CD4-positive, alpha-beta T cell (primary cell): ENCODE measurements around the gene MYOF. TPM values are rescaled to one million over a fixed set of nuclear protein-coding genes. Genes with fewer than 3 reads are reported as not detected.
A peak's percentile ranks its signal among the peaks of the same experiment; 100 is the strongest.

Source experiments
- ATAC-seq: fragments of 200-7000 bp; cut with Tn5 transposase; one replicate; pipeline ENCODE4 v1.10.0; 2022; ENCODE audit warnings: mild to moderate bottlenecking; ENCODE audit not compliant: poor library complexity
- CTCF ChIA-PET: fragments of 350-600 bp; sonication (Branson Sonifier 250); formaldehyde crosslinking; loops from one replicate; lab custom pipeline; 2021; ENCODE audit warnings: antibody characterized with exemption, inconsistent platforms; lab: Charles Lee
- POLR2A ChIA-PET: fragments of 350-600 bp; sonication (Branson Sonifier 250); formaldehyde crosslinking; loops from one replicate; lab custom pipeline; 2021; ENCODE audit warnings: antibody characterized with exemption, inconsistent platforms; lab: Charles Lee
- DNase-seq, 14 experiments: peaks; one replicate each; pipeline ENCODE4 v3.0.0-alpha.2; 2013 to 2020; ENCODE audit warnings: mixed read lengths in 2 of 14
- H3K27ac ChIP-seq, 2 donors: one replicate each; pipeline versions ENCODE4 v1.5.1 to v1.7.0; 2013; ENCODE audit warnings: low read length in 2 of 2, low read depth in 1 of 2, mild to moderate bottlenecking in 1 of 2
- H3K27me3 ChIP-seq, 2 experiments: 1 replicate in 1 of 2; 2 replicates in 1 of 2; pipeline versions ENCODE4 v1.6.1 to v1.7.0; 2013; ENCODE audit warnings: low read length in 2 of 2, control low read depth in 1 of 2, mild to moderate bottlenecking in 1 of 2, moderate library complexity in 1 of 2; ENCODE audit not compliant: insufficient read depth in 2 of 2, control insufficient read depth in 1 of 2
- H3K36me3 ChIP-seq: one replicate; pipeline ENCODE4 v1.6.1; 2013; ENCODE audit warnings: low read length, control low read depth; ENCODE audit not compliant: insufficient read depth
- H3K4me1 ChIP-seq: one replicate; pipeline ENCODE4 v1.6.1; 2013; ENCODE audit warnings: low read length, control low read depth; ENCODE audit not compliant: insufficient read depth
- H3K4me3 ChIP-seq: one replicate; pipeline ENCODE4 v1.5.1; 2013; ENCODE audit warnings: mild to moderate bottlenecking, low read length, moderate library complexity
- H3K9me3 ChIP-seq, 2 experiments: 1 replicate in 1 of 2; 2 replicates in 1 of 2; pipeline versions ENCODE4 v1.6.1 to v1.7.0; 2013; ENCODE audit warnings: low read length in 2 of 2, mild to moderate bottlenecking in 2 of 2, control low read depth in 1 of 2, moderate library complexity in 1 of 2; ENCODE audit not compliant: control insufficient read depth in 1 of 2, insufficient read depth in 1 of 2
- H3K27ac Mint-ChIP-seq: one replicate; pipeline ENCODE4 v1.8.0; 2020; ENCODE audit warnings: mixed read lengths
- H3K27me3 Mint-ChIP-seq: one replicate; pipeline ENCODE4 v1.8.0; 2021; ENCODE audit warnings: mixed read lengths
- H3K36me3 Mint-ChIP-seq: one replicate; pipeline ENCODE4 v1.8.0; 2021; ENCODE audit warnings: low read depth, mixed read lengths
- H3K4me1 Mint-ChIP-seq: one replicate; pipeline ENCODE4 v1.8.0; 2021; ENCODE audit warnings: low read depth, mixed read lengths
- H3K4me3 Mint-ChIP-seq: one replicate; pipeline ENCODE4 v1.8.0; 2020; ENCODE audit warnings: mild to moderate bottlenecking, mixed read lengths
- H3K9me3 Mint-ChIP-seq: one replicate; pipeline ENCODE4 v1.8.0; 2020; ENCODE audit warnings: mixed read lengths
- CTCF ChIP-seq: fragments of 200-600 bp; IDR thresholded peaks from one replicate; pipeline ENCODE4 v1.8.0; 2022; ENCODE audit warnings: antibody characterized with exemption, mild to moderate bottlenecking
- intact Hi-C, 2 experiments: fragments of 100-400 bp; cut with DNase I in 1 of 2; cut with micrococcal nuclease in 1 of 2; formaldehyde crosslinking; loops; one replicate each; pipeline versions ENCODE4 v1.15.1 to v1.9.0; 2023 to 2025; cut with DNase I, micrococcal nuclease
- total RNA-seq, 174 experiments: library from RNA in 2 of 174; stranded (reverse) in 2 of 174; gene quantifications; one replicate each; pipeline ENCODE4 v1.2.3 and lab custom pipeline; 2021 to 2026

Gene MYOF
- total RNA-seq, 2 experiments from 2014 or later, result 0.14 to 0.27 TPM

GRCh38 chr10:93515071-93516005 is 33.2 kb upstream of the MYOF start:
- TF ChIP-seq CTCF, result no peak
- H3K4me1 Mint-ChIP-seq, result peaks cover 5% of the 10 kb centered on the region
- Histone ChIP-seq H3K27ac (no peak overlapping the region), H3K36me3 (no peaks in the 10 kb centered on the region), H3K4me1 (no peaks in the 10 kb centered on the region), H3K9me3 (no peaks in the 10 kb centered on the region), H3K4me3 (no peak overlapping the region), H3K27me3 (no peaks in the 10 kb centered on the region)
- intact Hi-C loops, result no loop called here
- H3K27ac Mint-ChIP-seq, result no peak overlapping the region
- no peaks in the 10 kb centered on the region for H3K36me3 Mint-ChIP-seq
- no peaks in the 10 kb centered on the region for H3K9me3 Mint-ChIP-seq
- ATAC-seq, result no peak
- DNase-seq, result peak in 1 of 14 experiments; percentile 14
- POLR2A ChIA-PET, result no interaction called here
- CTCF ChIA-PET, result no interaction called here
- no peak overlapping the region for H3K4me3 Mint-ChIP-seq
- no peaks in the 10 kb centered on the region for H3K27me3 Mint-ChIP-seq

GRCh38 chr10:93514521-93514920 is 32.4 kb upstream of the MYOF start:
- ChIA-PET POLR2A (no interaction called here), CTCF (interaction anchor here (2.4 kb wide), 1 partner anchor 32 kb away, joined by 6 read pairs; the partner anchor contains the start of gene MYOF)
- no peak overlapping the region for H3K27ac ChIP-seq
- H3K4me1 Mint-ChIP-seq, result peaks cover 5% of the 10 kb centered on the region
- no peaks in the 10 kb centered on the region for H3K9me3 ChIP-seq
- no peaks in the 10 kb centered on the region for H3K36me3 ChIP-seq
- TF ChIP-seq CTCF, result no peak
- H3K36me3 Mint-ChIP-seq, result no peaks in the 10 kb centered on the region
- no peak overlapping the region for H3K27ac Mint-ChIP-seq
- ATAC-seq (no peak), DNase-seq (no peak)
- H3K4me3 Mint-ChIP-seq, result no peak overlapping the region
- no peaks in the 10 kb centered on the region for H3K4me1 ChIP-seq
- no peaks in the 10 kb centered on the region for H3K9me3 Mint-ChIP-seq
- H3K27me3 Mint-ChIP-seq, result no peaks in the 10 kb centered on the region
- H3K27me3 ChIP-seq, result no peaks in the 10 kb centered on the region
- intact Hi-C loops, result no loop called here
- H3K4me3 ChIP-seq, result no peak overlapping the region

- DNase-seq, result no peak
- H3K36me3 ChIP-seq, result no peaks in the 10 kb centered on the region
- H3K4me3 ChIP-seq, result no peak overlapping the region
- ChIA-PET CTCF (interaction anchor here (2.4 to 3.3 kb wide), 2 partner anchors 31 to 137 kb away, joined by 6 to 21 read pairs; partner anchors contain the start of gene MYOF), POLR2A (no interaction called here)
- peaks cover 5% of the 10 kb centered on the region for H3K4me1 Mint-ChIP-seq
- H3K4me1 ChIP-seq, result no peaks in the 10 kb centered on the region
- H3K9me3 Mint-ChIP-seq, result no peaks in the 10 kb centered on the region
- H3K9me3 ChIP-seq, result no peaks in the 10 kb centered on the region
- no peaks in the 10 kb centered on the region for H3K27me3 Mint-ChIP-seq
- TF ChIP-seq CTCF, result no peak
- ATAC-seq, result no peak
- no peak overlapping the region for H3K4me3 Mint-ChIP-seq
- H3K27me3 ChIP-seq, result no peaks in the 10 kb centered on the region
- H3K36me3 Mint-ChIP-seq, result no peaks in the 10 kb centered on the region
- H3K27ac Mint-ChIP-seq, result no peak overlapping the region
- intact Hi-C loops, result no loop called here
- no peak overlapping the region for H3K27ac ChIP-seq
These were observed 31.0 kb upstream of the MYOF start for GRCh38 chr10:93513091-93513490.
